GM12891 (cell line): ENCODE results near the gene COQ3.

Experiments
- PAX5 ChIP-seq: IDR thresholded peaks from 2 replicates; pipeline ENCODE4 v1.6.1; 2011; ENCODE audit warnings: low read length, moderate library complexity, mild to moderate bottlenecking; ENCODE audit not compliant: insufficient read depth, severe bottlenecking
- POLR2A ChIP-seq: IDR thresholded peaks from 2 replicates; pipeline ENCODE4 v1.6.1; 2011; ENCODE audit warnings: low read depth, low read length, control low read depth
- POLR2AphosphoS5 ChIP-seq: IDR thresholded peaks from 2 replicates; pipeline ENCODE4 v1.6.1; 2011; ENCODE audit warnings: low read depth, low read length, control low read depth
- POU2F2 ChIP-seq: IDR thresholded peaks from 2 replicates; pipeline ENCODE4 v1.6.1; 2011; ENCODE audit warnings: low read depth, mild to moderate bottlenecking, control low read depth, low read length, moderate library complexity
- SPI1 ChIP-seq: IDR thresholded peaks from 2 replicates; pipeline ENCODE4 v1.6.1; 2011; ENCODE audit warnings: low read depth, low read length, control low read depth
- TAF1 ChIP-seq: IDR thresholded peaks from 2 replicates; pipeline ENCODE4 v1.6.1; 2011; ENCODE audit warnings: low read depth, low read length, control low read depth

DNA sequence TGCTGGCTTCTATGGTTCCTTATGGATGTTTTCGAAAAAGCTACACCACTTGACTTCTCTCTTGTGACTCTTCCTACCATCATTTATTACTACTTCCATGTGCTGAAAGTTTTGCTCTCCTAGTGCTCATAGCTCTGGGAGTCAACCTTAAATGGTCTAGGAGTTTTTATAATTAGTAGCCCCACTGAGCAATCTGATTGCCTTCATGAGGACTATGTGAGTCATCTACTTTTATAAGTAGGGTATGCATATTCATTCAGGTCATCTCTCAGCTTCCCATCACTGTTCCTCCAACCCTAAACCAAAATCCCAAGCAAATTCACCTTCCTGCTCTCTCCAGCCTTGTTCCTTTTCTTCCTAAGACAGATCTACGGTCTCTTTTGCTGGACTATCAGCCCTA is 27.1 kb downstream of the COQ3 start:
- TF ChIP-seq POLR2A: no peak
- no peak for TF ChIP-seq TAF1
- TF ChIP-seq POLR2AphosphoS5: no peak
- no peak for TF ChIP-seq SPI1
- no peak for TF ChIP-seq PAX5
- no peak for TF ChIP-seq POU2F2
